NCI-H2081 (cell line): Measurements from ENCODE around the gene TPK1.
"Not testable (repeated sequence)": the region's sequence is repeated elsewhere in the genome, so short reads cannot be mapped to it uniquely, and the experiment has no call there.

Experiments
- DNase-seq, 2 experiments: peaks; one replicate each; lab custom pipeline; 2025; lab: John Stamatoyannopoulos, UW

The TPK1 gene

GRCh38 chr7:144629598-144629997 lies 206.3 kb downstream of the TPK1 start:
- no peak for DNase-seq

- DNase-seq: no peak
These were observed 206.8 kb downstream of the TPK1 start for GRCh38 chr7:144629011-144629410.

GRCh38 chr7:144628176-144628575 lies 207.7 kb downstream of the TPK1 start:
- no peak for DNase-seq

- DNase-seq: peak in 1 of 2 experiments; percentile 57
These were observed 213.1 kb downstream of the TPK1 start for GRCh38 chr7:144622745-144623144.

- DNase-seq: no peak
These were observed 229.6 kb downstream of the TPK1 start for GRCh38 chr7:144606261-144606660.

GRCh38 chr7:144596953-144597352 lies 238.9 kb downstream of the TPK1 start:
- no peak for DNase-seq

GRCh38 chr7:144594580-144594979 lies 241.3 kb downstream of the TPK1 start:
- DNase-seq: no peak

GRCh38 chr7:144588559-144589051 lies 247.2 kb downstream of the TPK1 start:
- DNase-seq: no peak

- DNase-seq: no peak
These were observed 248.2 kb downstream of the TPK1 start for GRCh38 chr7:144587701-144588100.

GRCh38 chr7:144584726-144585125 lies 251.1 kb downstream of the TPK1 start:
- no peak for DNase-seq

- no peak for DNase-seq
These were observed 256.2 kb downstream of the TPK1 start for GRCh38 chr7:144579687-144580086.

- DNase-seq: no peak
These were observed 260.4 kb downstream of the TPK1 start for GRCh38 chr7:144575456-144575855.

GRCh38 chr7:144574753-144575152 lies 261.1 kb downstream of the TPK1 start:
- DNase-seq: not testable (repeated sequence)

GRCh38 chr7:144568233-144568632 lies 267.6 kb downstream of the TPK1 start:
- DNase-seq: no peak

GRCh38 chr7:144565586-144565985 lies 270.3 kb downstream of the TPK1 start:
- peak; percentile 0 to 43 for DNase-seq

GRCh38 chr7:144549861-144550260 lies 286.0 kb downstream of the TPK1 start:
- DNase-seq: no peak

GRCh38 chr7:144548556-144548955 lies 287.3 kb downstream of the TPK1 start:
- DNase-seq: no peak

GRCh38 chr7:144547888-144548287 lies 288.0 kb downstream of the TPK1 start:
- no peak for DNase-seq

GRCh38 chr7:144546782-144547181 lies 289.1 kb downstream of the TPK1 start:
- no peak for DNase-seq

GRCh38 chr7:144545330-144545729 lies 290.5 kb downstream of the TPK1 start:
- DNase-seq: no peak

GRCh38 chr7:144534655-144535395 lies 301.0 kb downstream of the TPK1 start:
- no peak for DNase-seq

- DNase-seq: no peak
These were observed 301.7 kb downstream of the TPK1 start for GRCh38 chr7:144534196-144534595.

- no peak for DNase-seq
These were observed 304.7 kb downstream of the TPK1 start for GRCh38 chr7:144531181-144531580.
